HepG2 (cell line): Measurements from ENCODE around the gene CAMKV. TPM values are rescaled to one million over a fixed set of nuclear protein-coding genes. Genes with fewer than 3 reads are reported as not detected.
A peak's percentile ranks its signal among the peaks of the same experiment; 100 is the strongest.

Experiments used
- CENPX ChIP-seq: sonication (generic); formaldehyde crosslinking; IDR thresholded peaks from 2 replicates; pipeline ENCODE4 v1.9.0; 2021; ENCODE audit warnings: mild to moderate bottlenecking, missing genetic modification reagents, moderate library complexity
- FLYWCH1 ChIP-seq: sonication (generic); formaldehyde crosslinking; IDR thresholded peaks from 2 replicates; pipeline ENCODE4 v1.8.1; 2023; ENCODE audit warnings: mild to moderate bottlenecking, missing genetic modification reagents
- FOXA3 ChIP-seq: IDR thresholded peaks from 2 replicates; pipeline ENCODE4 v1.6.1; 2016; ENCODE audit warnings: missing genetic modification reagents, missing compliant biosample characterization
- FOXP1 ChIP-seq, 2 experiments: fragments of 450-650 bp in 1 of 2; IDR thresholded peaks; 2 replicates each; pipeline ENCODE4 v1.6.1; 2017 to 2018; ENCODE audit warnings: antibody characterized with exemption in 1 of 2
- GFI1 ChIP-seq: sonication (generic); formaldehyde crosslinking; IDR thresholded peaks from 2 replicates; pipeline ENCODE4 v1.5.0; 2020; ENCODE audit warnings: missing genetic modification reagents, mild to moderate bottlenecking, borderline replicate concordance
- HDAC6 ChIP-seq: fragments of 200-600 bp; sonication (generic); IDR thresholded peaks from 2 replicates; pipeline ENCODE4 v1.7.0; 2017; ENCODE audit warnings: mild to moderate bottlenecking, antibody characterized with exemption, low read length, low read depth
- HMG20A ChIP-seq: IDR thresholded peaks from 2 replicates; pipeline ENCODE4 v1.6.1; 2016; ENCODE audit warnings: borderline replicate concordance
- HOXA7 ChIP-seq: sonication (generic); formaldehyde crosslinking; IDR thresholded peaks from 2 replicates; pipeline ENCODE4 v1.8.1; 2022; ENCODE audit warnings: mild to moderate bottlenecking, missing genetic modification reagents, moderate library complexity
- NR2C2 ChIP-seq: sonication (generic); formaldehyde crosslinking; IDR thresholded peaks from 2 replicates; pipeline ENCODE4 v1.4.0; 2020; ENCODE audit warnings: missing genetic modification reagents, mild to moderate bottlenecking, moderate library complexity, borderline replicate concordance
- NRL ChIP-seq: sonication (generic); formaldehyde crosslinking; IDR thresholded peaks from 2 replicates; pipeline ENCODE4 v1.5.0; 2020; ENCODE audit warnings: missing genetic modification reagents, mild to moderate bottlenecking, moderate library complexity, borderline replicate concordance
- ONECUT2 ChIP-seq: sonication (generic); formaldehyde crosslinking; IDR thresholded peaks from 2 replicates; pipeline ENCODE4 v1.4.0; 2020; ENCODE audit warnings: missing genetic modification reagents
- SCMH1 ChIP-seq: sonication (generic); formaldehyde crosslinking; IDR thresholded peaks from 2 replicates; pipeline ENCODE4 v1.9.0; 2021; ENCODE audit warnings: missing genetic modification reagents, mild to moderate bottlenecking, borderline replicate concordance
- YY1 ChIP-seq: IDR thresholded peaks from 2 replicates; pipeline ENCODE4 v1.6.1; 2011; ENCODE audit warnings: low read length, low read depth, moderate library complexity, mild to moderate bottlenecking; ENCODE audit not compliant: insufficient read depth, insufficient replicate concordance
- ZNF510 ChIP-seq: sonication (generic); formaldehyde crosslinking; IDR thresholded peaks from 2 replicates; pipeline ENCODE4 v1.4.0; 2020; ENCODE audit warnings: low read depth, mild to moderate bottlenecking, missing genetic modification reagents
- ZZZ3 ChIP-seq: sonication (generic); formaldehyde crosslinking; IDR thresholded peaks from 2 replicates; pipeline ENCODE4 v1.4.0; 2020; ENCODE audit warnings: missing genetic modification reagents, mild to moderate bottlenecking, borderline replicate concordance
- polyA plus RNA-seq, 8 experiments: library from polyadenylated mRNA; depleted of rRNA in 3 of 8; stranded (reverse) in 7 of 8; unstranded in 1 of 8; fragments of >200 nt; fragmentation: Illumina TruSeq in 4 of 8; extraction: Trizol in 4 of 8; gene quantifications; 2 replicates each; pipeline versions ENCODE4 v1.2.1 to v1.2.3, GENCODE V29; 2011 to 2016; ENCODE audit warnings: low read depth in 4 of 8, missing spikeins in 1 of 8, mixed read lengths in 1 of 8; ENCODE audit not compliant: insufficient read depth in 1 of 8
- total RNA-seq, 5 experiments: library from RNA; depleted of rRNA; stranded (reverse); fragments of >200 nt; fragmentation: Illumina TruSeq; extraction: Trizol; gene quantifications; 2 replicates each; pipeline ENCODE4 v1.2.3, GENCODE V29; 2016; ENCODE audit warnings: low read depth in 1 of 5
- TF ChIP-seq, protein P1 (sequence below): sonication (generic); formaldehyde crosslinking; IDR thresholded peaks from 2 replicates; pipeline ENCODE4 v1.4.0; 2020; ENCODE audit warnings: missing genetic modification reagents, borderline replicate concordance
- TF ChIP-seq, protein P2 (sequence below): sonication (generic); formaldehyde crosslinking; IDR thresholded peaks from 2 replicates; pipeline ENCODE4 v1.8.1; 2023; ENCODE audit warnings: missing genetic modification reagents, mild to moderate bottlenecking, borderline replicate concordance
- TF ChIP-seq, protein P3 (sequence below), 2 experiments: sonication (generic) in 1 of 2; formaldehyde crosslinking in 1 of 2; IDR thresholded peaks; 2 replicates each; pipeline versions ENCODE4 v1.4.0 to v1.6.1; 2016 to 2020; ENCODE audit warnings: borderline replicate concordance in 1 of 2, low read depth in 1 of 2, mild to moderate bottlenecking in 1 of 2, missing genetic modification reagents in 1 of 2
- TF ChIP-seq, protein P4 (sequence below): sonication (generic); formaldehyde crosslinking; IDR thresholded peaks from 2 replicates; pipeline ENCODE4 v1.8.1; 2023; ENCODE audit warnings: mild to moderate bottlenecking, missing genetic modification reagents, borderline replicate concordance

The CAMKV gene
- total and polyA plus RNA-seq, 2 of the 13 experiments (the other 11 are each of a cell fraction or from before 2014, with no cell fraction given) = 0.13 to 0.15 TPM

DNA sequence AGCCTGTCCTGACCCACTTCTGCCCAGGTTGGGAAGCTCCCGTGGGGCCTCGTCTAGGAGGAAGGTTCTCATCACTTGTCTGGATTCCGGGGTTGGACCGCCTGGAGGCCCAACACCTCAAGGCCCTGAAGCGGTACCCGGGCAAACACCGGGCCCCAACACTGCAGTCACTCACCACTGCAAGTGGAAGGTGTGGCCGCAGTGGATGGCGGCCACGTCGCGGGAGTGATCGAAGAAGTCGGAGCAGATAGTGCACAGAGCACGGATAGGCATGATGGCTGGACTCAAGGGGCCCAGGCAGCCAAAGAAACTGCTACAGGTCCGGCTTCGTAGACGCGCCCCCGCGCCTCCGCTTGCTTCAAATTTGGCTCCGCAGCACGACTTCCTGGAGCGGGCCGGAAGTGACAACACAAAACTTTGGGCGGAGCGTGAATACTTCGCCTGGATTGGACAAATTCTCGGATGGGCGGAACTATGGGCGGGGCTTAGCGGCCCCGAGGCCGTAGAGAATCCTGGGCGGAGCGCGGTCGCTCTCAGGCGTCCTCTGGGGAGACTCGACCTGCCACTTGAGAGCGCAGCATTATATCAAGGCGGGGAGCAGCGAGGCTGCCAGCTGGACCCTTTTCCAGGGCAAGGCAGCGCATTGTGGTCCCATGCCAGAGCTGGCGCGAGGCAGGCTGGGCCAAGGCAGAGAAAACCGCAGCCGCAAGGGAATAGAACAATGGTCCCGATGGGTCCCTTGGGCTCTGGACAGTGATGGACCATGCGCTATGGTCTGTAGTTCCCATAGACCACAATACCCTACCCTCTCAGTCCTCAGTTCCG, 13.3 kb downstream of the CAMKV start, which contains the start of gene TRAIP (continued):
- TF ChIP-seq, protein P1, sequence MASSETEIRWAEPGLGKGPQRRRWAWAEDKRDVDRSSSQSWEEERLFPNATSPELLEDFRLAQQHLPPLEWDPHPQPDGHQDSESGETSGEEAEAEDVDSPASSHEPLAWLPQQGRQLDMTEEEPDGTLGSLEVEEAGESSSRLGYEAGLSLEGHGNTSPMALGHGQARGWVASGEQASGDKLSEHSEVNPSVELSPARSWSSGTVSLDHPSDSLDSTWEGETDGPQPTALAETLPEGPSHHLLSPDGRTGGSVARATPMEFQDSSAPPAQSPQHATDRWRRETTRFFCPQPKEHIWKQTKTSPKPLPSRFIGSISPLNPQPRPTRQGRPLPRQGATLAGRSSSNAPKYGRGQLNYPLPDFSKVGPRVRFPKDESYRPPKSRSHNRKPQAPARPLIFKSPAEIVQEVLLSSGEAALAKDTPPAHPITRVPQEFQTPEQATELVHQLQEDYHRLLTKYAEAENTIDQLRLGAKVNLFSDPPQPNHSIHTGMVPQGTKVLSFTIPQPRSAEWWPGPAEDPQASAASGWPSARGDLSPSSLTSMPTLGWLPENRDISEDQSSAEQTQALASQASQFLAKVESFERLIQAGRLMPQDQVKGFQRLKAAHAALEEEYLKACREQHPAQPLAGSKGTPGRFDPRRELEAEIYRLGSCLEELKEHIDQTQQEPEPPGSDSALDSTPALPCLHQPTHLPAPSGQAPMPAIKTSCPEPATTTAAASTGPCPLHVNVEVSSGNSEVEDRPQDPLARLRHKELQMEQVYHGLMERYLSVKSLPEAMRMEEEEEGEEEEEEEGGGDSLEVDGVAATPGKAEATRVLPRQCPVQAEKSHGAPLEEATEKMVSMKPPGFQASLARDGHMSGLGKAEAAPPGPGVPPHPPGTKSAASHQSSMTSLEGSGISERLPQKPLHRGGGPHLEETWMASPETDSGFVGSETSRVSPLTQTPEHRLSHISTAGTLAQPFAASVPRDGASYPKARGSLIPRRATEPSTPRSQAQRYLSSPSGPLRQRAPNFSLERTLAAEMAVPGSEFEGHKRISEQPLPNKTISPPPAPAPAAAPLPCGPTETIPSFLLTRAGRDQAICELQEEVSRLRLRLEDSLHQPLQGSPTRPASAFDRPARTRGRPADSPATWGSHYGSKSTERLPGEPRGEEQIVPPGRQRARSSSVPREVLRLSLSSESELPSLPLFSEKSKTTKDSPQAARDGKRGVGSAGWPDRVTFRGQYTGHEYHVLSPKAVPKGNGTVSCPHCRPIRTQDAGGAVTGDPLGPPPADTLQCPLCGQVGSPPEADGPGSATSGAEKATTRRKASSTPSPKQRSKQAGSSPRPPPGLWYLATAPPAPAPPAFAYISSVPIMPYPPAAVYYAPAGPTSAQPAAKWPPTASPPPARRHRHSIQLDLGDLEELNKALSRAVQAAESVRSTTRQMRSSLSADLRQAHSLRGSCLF (CRISPR knock-in tag) = no peak
- TF ChIP-seq HMG20A (CRISPR knock-in tag) (no peak), ZNF510 (CRISPR knock-in tag) (0 out of 2 replicates have a peak, but pooled peaks have one; percentile 51), FLYWCH1 (CRISPR knock-in tag) (no peak), ONECUT2 (CRISPR knock-in tag) (no peak), YY1 (no peak), NRL (CRISPR knock-in tag) (peak; percentile 22; the same call in 1 of the 2 replicates), HDAC6 (no peak), ZZZ3 (CRISPR knock-in tag) (no peak; the same call in 1 of the 2 replicates), NR2C2 (CRISPR knock-in tag) (peak; percentile 46; the same call in 1 of the 2 replicates), SCMH1 (CRISPR knock-in tag) (no peak), CENPX (CRISPR knock-in tag) (no peak), FOXA3 (peak; percentile 39; the same call in 1 of the 2 replicates), FOXP1 (IDR thresholded peaks at IDR 0.05) (no peak), FOXP1 (CRISPR knock-in tag; IDR thresholded peaks at IDR 0.05) (no peak), HOXA7 (CRISPR knock-in tag) (no peak), GFI1 (no peak)
- TF ChIP-seq, protein P2, sequence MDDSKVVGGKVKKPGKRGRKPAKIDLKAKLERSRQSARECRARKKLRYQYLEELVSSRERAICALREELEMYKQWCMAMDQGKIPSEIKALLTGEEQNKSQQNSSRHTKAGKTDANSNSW (CRISPR knock-in tag) = no peak
- TF ChIP-seq, protein P3, sequence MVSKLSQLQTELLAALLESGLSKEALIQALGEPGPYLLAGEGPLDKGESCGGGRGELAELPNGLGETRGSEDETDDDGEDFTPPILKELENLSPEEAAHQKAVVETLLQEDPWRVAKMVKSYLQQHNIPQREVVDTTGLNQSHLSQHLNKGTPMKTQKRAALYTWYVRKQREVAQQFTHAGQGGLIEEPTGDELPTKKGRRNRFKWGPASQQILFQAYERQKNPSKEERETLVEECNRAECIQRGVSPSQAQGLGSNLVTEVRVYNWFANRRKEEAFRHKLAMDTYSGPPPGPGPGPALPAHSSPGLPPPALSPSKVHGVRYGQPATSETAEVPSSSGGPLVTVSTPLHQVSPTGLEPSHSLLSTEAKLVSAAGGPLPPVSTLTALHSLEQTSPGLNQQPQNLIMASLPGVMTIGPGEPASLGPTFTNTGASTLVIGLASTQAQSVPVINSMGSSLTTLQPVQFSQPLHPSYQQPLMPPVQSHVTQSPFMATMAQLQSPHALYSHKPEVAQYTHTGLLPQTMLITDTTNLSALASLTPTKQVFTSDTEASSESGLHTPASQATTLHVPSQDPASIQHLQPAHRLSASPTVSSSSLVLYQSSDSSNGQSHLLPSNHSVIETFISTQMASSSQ (IDR thresholded peaks at IDR 0.05; ENCODE audit: low read depth) = no peak
- TF ChIP-seq, protein P3 (CRISPR knock-in tag; IDR thresholded peaks at IDR 0.05; ENCODE audit: borderline replicate concordance) = no peak
- TF ChIP-seq, protein P4, sequence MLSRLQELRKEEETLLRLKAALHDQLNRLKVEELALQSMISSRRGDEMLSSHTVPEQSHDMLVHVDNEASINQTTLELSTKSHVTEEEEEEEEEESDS (CRISPR knock-in tag) = no peak
